Vagina (tissue), 2 donors: Measurements from ENCODE around the gene PATL1.

Source experiments
- POLR2A ChIP-seq, 2 donors: fragments of 450-650 bp; IDR thresholded peaks; one replicate each; pipeline ENCODE4 v1.6.1; 2017; ENCODE audit warnings: antibody characterized with exemption in 2 of 2, mild to moderate bottlenecking in 2 of 2, moderate library complexity in 2 of 2
- POLR2AphosphoS5 ChIP-seq, 2 donors: sonication (generic); formaldehyde crosslinking; IDR thresholded peaks; one replicate each; pipeline ENCODE4 v1.9.0; 2017; ENCODE audit warnings: antibody characterized with exemption in 2 of 2, mild to moderate bottlenecking in 2 of 2, low read depth in 1 of 2; ENCODE audit not compliant: insufficient read depth in 1 of 2
- TF ChIP-seq, protein P1 (sequence below), 3 experiments: fragments of 450-650 bp in 2 of 3; fragments of 200-600 bp in 1 of 3; sonication (generic) in 1 of 3; IDR thresholded peaks; one replicate each; pipeline ENCODE4 v1.5.1; 2017 to 2019; ENCODE audit warnings: antibody characterized with exemption in 3 of 3, mild to moderate bottlenecking in 2 of 3, moderate library complexity in 2 of 3

DNA sequence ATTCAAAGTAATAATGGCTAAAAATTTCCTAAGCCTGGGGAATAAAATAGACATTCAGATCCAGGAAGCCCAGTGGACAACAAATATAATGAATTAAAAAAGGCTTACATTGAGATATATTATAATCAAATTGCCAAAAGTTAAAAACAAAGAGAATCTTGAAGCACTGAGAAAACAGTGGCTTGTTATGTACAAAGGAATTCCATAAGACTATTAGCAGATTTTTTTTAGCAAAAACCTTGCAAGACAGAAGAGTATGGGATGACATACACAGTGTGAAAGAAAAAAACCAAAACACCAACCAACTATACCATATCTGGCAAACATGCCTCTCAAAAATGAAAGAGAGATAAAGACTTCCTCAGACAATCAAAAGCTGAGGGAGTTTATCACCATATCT is 24.1 kb upstream of the PATL1 start:
- TF ChIP-seq, protein P1, sequence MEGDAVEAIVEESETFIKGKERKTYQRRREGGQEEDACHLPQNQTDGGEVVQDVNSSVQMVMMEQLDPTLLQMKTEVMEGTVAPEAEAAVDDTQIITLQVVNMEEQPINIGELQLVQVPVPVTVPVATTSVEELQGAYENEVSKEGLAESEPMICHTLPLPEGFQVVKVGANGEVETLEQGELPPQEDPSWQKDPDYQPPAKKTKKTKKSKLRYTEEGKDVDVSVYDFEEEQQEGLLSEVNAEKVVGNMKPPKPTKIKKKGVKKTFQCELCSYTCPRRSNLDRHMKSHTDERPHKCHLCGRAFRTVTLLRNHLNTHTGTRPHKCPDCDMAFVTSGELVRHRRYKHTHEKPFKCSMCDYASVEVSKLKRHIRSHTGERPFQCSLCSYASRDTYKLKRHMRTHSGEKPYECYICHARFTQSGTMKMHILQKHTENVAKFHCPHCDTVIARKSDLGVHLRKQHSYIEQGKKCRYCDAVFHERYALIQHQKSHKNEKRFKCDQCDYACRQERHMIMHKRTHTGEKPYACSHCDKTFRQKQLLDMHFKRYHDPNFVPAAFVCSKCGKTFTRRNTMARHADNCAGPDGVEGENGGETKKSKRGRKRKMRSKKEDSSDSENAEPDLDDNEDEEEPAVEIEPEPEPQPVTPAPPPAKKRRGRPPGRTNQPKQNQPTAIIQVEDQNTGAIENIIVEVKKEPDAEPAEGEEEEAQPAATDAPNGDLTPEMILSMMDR (IDR thresholded peaks at IDR 0.05) = no peak
- TF ChIP-seq POLR2AphosphoS5 (IDR thresholded peaks at IDR 0.05; ENCODE audit: insufficient read depth in 1 of 2, low read depth in 1 of 2) (no peak), POLR2A (IDR thresholded peaks at IDR 0.05) (no peak)
